Jurkat, Clone E6-1 (cell line): ENCODE measurements around the gene SEMA6B. TPM values are rescaled to one million over a fixed set of nuclear protein-coding genes. Genes with fewer than 3 reads are reported as not detected.
"Not testable (repeated sequence)": the region's sequence is repeated elsewhere in the genome, so short reads cannot be mapped to it uniquely, and the experiment has no call there.

Source experiments
- DNase-seq: peaks from one replicate; pipeline ENCODE4 v3.0.0-alpha.2; 2011; ENCODE audit warnings: low read depth, low spot score
- H3K4me3 ChIP-seq: 2 replicates; pipeline ENCODE4 v1.5.1; 2011; ENCODE audit warnings: mild to moderate bottlenecking, low read length, control low read depth, moderate library complexity
- polyA plus RNA-seq: library from polyadenylated mRNA; unstranded; fragments of >200 nt; gene quantifications from one replicate; pipeline ENCODE4 v1.2.1, GENCODE V29; 2012; ENCODE audit warnings: missing spikeins; ENCODE audit not compliant: insufficient read length, insufficient read depth

SEMA6B gene
- 2.2 TPM for polyA plus RNA-seq

GRCh38 chr19:4559569-4559968, at the start of gene SEMA6B:
TSS of gene SEMA6B (minus strand) at chr19:4559684. CDS start at chr19:4558457, 1,227 bp downstream.
- no peak within 1 kb of the TSS for H3K4me3 ChIP-seq
- DNase-seq: no peak

- DNase-seq: no peak
- no peak overlapping the region for H3K4me3 ChIP-seq
Observed at GRCh38 chr19:4606921-4607678, 47.6 kb upstream of the SEMA6B start.

GRCh38 chr19:4606181-4606580, 46.7 kb upstream of the SEMA6B start:
- H3K4me3 ChIP-seq: no peak overlapping the region
- DNase-seq: no peak

GRCh38 chr19:4604912-4605311, 45.4 kb upstream of the SEMA6B start:
- H3K4me3 ChIP-seq: no peak overlapping the region
- DNase-seq: no peak

DNA sequence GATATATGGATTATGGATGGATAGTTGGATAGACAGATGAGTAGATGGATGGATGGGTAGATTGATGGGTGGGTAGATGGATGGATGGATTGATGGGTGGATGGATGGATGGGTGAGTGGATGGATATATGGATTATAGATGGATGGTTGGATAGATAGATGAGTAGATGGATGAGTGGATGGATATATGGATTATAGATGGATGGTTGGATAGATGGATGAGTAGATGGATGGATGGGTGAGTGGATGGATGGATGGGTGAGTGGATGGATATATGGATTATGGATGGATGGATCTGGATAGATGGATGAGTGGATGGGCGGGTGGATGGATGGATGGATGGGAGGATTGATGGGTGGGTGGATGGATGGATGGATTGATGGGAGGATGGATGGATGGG, 43.4 kb upstream of the SEMA6B start:
- no peak overlapping the region for H3K4me3 ChIP-seq
- no peak for DNase-seq

DNA sequence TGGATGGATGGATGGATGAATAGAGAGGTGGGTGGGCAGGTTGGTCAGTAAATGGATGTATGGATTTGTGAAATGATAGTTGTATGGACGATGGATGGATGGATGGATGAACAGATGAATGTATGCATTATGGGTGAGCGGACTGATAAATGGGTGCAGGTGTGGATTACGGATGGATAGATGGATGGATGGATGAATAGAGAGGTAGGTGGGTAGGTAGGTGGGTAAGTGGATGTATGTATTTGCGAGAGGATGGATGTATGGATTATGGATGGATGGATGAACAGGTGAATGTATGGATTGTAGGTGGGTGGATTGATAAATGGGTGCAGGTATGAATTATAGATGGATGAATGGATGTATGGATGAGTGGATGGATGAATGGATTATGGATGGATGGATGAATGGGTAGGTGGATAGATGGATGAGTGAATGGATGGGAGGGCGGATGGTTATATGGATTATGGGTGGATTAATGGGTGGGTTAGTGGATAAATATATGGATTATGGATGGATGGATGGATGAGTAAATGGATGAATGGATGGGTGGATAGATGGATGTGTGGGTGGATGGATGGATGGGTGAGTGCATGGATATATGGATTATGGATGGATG, 42.8 kb upstream of the SEMA6B start:
- DNase-seq: no peak
- no peak overlapping the region for H3K4me3 ChIP-seq

- no peak overlapping the region for H3K4me3 ChIP-seq
- no peak for DNase-seq
Observed at GRCh38 chr19:4600893-4601292, 41.4 kb upstream of the SEMA6B start.

- no peak for DNase-seq
- no peak overlapping the region for H3K4me3 ChIP-seq
Observed at GRCh38 chr19:4600082-4600481, 40.6 kb upstream of the SEMA6B start.

- H3K4me3 ChIP-seq: peak overlapping the region; percentile 48
- no peak for DNase-seq
Observed at GRCh38 chr19:4598712-4599111, 39.2 kb upstream of the SEMA6B start.

GRCh38 chr19:4597975-4598671, 38.6 kb upstream of the SEMA6B start:
- peak; percentile 60 for DNase-seq
- peak overlapping the region; percentile 48 for H3K4me3 ChIP-seq

DNA sequence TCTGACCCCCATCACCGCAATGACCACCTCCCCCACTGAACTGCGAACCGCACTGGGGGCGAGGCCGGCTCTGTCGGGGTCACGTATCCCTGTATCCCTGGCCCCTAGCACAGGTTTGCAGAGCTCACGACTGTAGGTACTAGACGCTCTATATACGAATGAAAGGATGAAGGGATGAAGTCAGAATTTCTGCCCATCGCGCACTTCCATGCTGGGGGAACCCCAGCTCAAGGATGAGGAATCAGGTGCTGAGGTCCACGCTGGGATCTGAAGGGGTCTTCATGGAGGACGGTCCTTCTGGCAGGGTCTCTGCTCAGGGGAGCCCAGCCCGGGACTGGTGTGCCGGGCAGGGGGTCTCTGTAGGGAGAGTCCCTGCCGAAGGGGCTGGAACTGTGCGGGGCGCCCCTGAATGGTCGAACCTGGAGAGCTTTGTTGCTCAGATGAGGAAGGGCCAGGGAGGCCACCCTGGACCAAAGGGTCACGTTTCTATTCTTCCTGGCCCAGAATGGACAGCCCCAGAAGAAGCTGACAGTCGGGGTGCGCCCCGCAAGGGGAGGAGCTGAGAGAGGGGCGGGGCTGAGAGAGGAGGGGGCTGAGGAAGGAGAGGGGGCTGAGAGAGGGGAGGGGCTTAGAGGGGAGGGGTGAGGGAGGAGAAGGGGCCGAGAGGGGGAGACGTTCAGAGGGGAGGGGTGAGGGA, 37.9 kb upstream of the SEMA6B start:
- DNase-seq: no peak
- H3K4me3 ChIP-seq: no peak overlapping the region

GRCh38 chr19:4596033-4596904, 36.8 kb upstream of the SEMA6B start:
- H3K4me3 ChIP-seq: no peak overlapping the region
- DNase-seq: no peak

DNA sequence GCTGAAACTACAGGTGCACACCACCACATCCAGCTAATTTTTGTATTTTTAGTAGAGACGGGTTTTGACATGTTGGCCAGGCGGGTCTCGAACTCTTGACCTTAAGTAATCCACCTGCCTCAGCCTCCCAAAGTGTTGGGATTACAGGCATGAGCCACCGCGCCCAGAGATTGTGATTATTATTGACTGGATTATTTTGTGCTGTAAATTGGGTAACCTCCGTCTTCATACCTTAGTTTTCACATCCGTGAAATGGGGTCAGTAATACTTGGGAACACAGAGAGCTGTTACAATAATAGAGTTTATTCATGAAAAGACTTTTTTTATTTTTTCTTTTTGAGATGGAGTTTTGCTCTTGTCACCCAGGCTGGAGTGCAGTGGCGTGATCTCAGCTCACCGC, 35.7 kb upstream of the SEMA6B start:
- H3K4me3 ChIP-seq, DNase-seq: not testable (repeated sequence)

GRCh38 chr19:4594201-4594600, 34.7 kb upstream of the SEMA6B start:
- DNase-seq: no peak
- H3K4me3 ChIP-seq: no peak overlapping the region

GRCh38 chr19:4593409-4593851, 33.9 kb upstream of the SEMA6B start:
- no peak overlapping the region for H3K4me3 ChIP-seq
- no peak for DNase-seq

GRCh38 chr19:4592445-4592844, 33.0 kb upstream of the SEMA6B start:
- no peak for DNase-seq
- H3K4me3 ChIP-seq: no peak overlapping the region

GRCh38 chr19:4591320-4591719, 31.8 kb upstream of the SEMA6B start:
- no peak for DNase-seq
- no peak overlapping the region for H3K4me3 ChIP-seq

- no peak overlapping the region for H3K4me3 ChIP-seq
- DNase-seq: no peak
Observed at GRCh38 chr19:4590559-4590958, 31.1 kb upstream of the SEMA6B start.
